Measurements from ENCODE around the gene INIP. TPM values are rescaled to one million over a fixed set of nuclear protein-coding genes. Genes with fewer than 3 reads are reported as not detected.
"Not testable (repeated sequence)": the region's sequence is repeated elsewhere in the genome, so short reads cannot be mapped to it uniquely, and the experiment has no call there.

The INIP gene
- polyA plus RNA-seq, 2 of the 4 experiments (the other 2 are of a cell fraction), result 20.7 to 40.0 TPM

GRCh38 chr9:112677040-112677439 lies 40.9 kb downstream of the INIP start:
- DNase-seq (ENCODE audit: low read depth in 1 of 2, low spot score in 1 of 2) (no peak), ATAC-seq (no peak), FAIRE-seq (no peak)
- H3K27ac ChIP-seq, result no peak overlapping the region
- H3K4me3 ChIP-seq, result no peak overlapping the region
- TF ChIP-seq KDM5A (IDR thresholded peaks at IDR 0.05) (no peak), PBX3 (IDR thresholded peaks at IDR 0.05) (no peak), HOXA7 (CRISPR knock-in tag; IDR thresholded peaks at IDR 0.05) (no peak), GATA3 (IDR thresholded peaks at IDR 0.05; ENCODE audit: borderline replicate concordance) (no peak), ZSCAN20 (CRISPR knock-in tag; IDR thresholded peaks at IDR 0.05) (no peak), FOXS1 (CRISPR knock-in tag; IDR thresholded peaks at IDR 0.05) (no peak), RARB (CRISPR knock-in tag; IDR thresholded peaks at IDR 0.05) (no peak)
- CTCF ChIA-PET, result no interaction called here
- POLR2A ChIA-PET, result no interaction called here
- H3K4me2 ChIP-seq, result no peak overlapping the region
- H3K9me3 ChIP-seq, result peaks cover 22% of the 10 kb centered on the region
- H3K4me1 ChIP-seq, result no peaks in the 10 kb centered on the region

DNA sequence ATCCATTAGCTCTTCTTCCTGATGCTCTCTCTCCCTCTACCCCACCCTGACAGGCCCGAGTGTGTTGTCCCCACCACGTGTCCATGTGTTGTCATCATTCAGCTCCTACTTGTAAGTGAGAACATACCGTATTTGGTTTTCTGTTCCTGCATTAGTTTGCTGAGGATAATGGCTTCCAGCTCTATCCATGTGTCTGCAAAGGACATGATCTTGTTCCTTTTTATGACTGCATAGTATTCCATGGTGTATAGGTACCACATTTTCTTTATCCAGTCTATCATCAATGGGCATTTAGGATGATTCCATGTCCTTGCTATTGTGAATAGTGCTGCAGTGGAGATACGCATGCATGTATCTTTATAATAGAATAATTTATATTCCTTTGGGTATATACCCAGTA lies 44.7 kb downstream of the INIP start:
- peaks cover 13% of the 10 kb centered on the region; the same call in 2 of the 3 replicates for H3K9me3 ChIP-seq
- H3K27ac ChIP-seq; H3K4me1 ChIP-seq; DNase-seq (ENCODE audit: low read depth in 1 of 2, low spot score in 1 of 2); FAIRE-seq; CTCF ChIA-PET; POLR2A ChIA-PET; ATAC-seq; H3K4me2 ChIP-seq; H3K4me3 ChIP-seq: not testable (repeated sequence)
- WGBS (ENCODE audit: missing lambda C conversion rate), result 48% methylated on average over 4 of the region's 4 CpGs

- Histone ChIP-seq H3K4me1 (no peaks in the 10 kb centered on the region), H3K9me3 (no peaks in the 10 kb centered on the region), H3K27ac (no peak overlapping the region), H3K4me3 (no peak overlapping the region), H3K4me2 (no peak overlapping the region)
- 86% methylated on average over 7 of the region's 7 CpGs for WGBS (ENCODE audit: missing lambda C conversion rate)
- CTCF ChIA-PET, result interaction anchor here (1.5 kb wide), 1 partner anchor 10 kb away, joined by 3 read pairs; no protein-coding TSS in a partner anchor
- DNase-seq (ENCODE audit: low read depth in 1 of 2, low spot score in 1 of 2) (no peak), FAIRE-seq (no peak), ATAC-seq (no peak)
- no peak for TF ChIP-seq MYC (IDR thresholded peaks at IDR 0.05; ENCODE audit: borderline replicate concordance, low read length)
- TF ChIP-seq, protein P1, sequence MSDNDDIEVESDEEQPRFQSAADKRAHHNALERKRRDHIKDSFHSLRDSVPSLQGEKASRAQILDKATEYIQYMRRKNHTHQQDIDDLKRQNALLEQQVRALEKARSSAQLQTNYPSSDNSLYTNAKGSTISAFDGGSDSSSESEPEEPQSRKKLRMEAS (IDR thresholded peaks at IDR 0.05), result no peak
- TF ChIP-seq MAFK (IDR thresholded peaks at IDR 0.05; ENCODE audit: partially characterized antibody), result no peak
- TF ChIP-seq PHF8 (IDR thresholded peaks at IDR 0.05; ENCODE audit: borderline replicate concordance, low read depth), result no peak
- POLR2A ChIA-PET, result no interaction called here
Measured at GRCh38 chr9:112670991-112671625, 46.8 kb downstream of the INIP start.

GRCh38 chr9:112669326-112669725 lies 48.6 kb downstream of the INIP start:
- H3K9me3 ChIP-seq, result no peaks in the 10 kb centered on the region
- H3K4me1 ChIP-seq, result no peaks in the 10 kb centered on the region
- FAIRE-seq (no peak), ATAC-seq (no peak), DNase-seq (ENCODE audit: low read depth in 1 of 2, low spot score in 1 of 2) (no peak)
- H3K4me3 ChIP-seq, result no peak overlapping the region
- CTCF ChIA-PET, result no interaction called here
- 95% methylated on average over 2 of the region's 2 CpGs for WGBS (ENCODE audit: missing lambda C conversion rate)
- TF ChIP-seq EP300 (IDR thresholded peaks at IDR 0.05), result no peak
- TF ChIP-seq HMGXB4 (CRISPR knock-in tag; IDR thresholded peaks at IDR 0.05; ENCODE audit: borderline replicate concordance), result no peak
- TF ChIP-seq CEBPB (IDR thresholded peaks at IDR 0.05), result no peak
- no peak for TF ChIP-seq ELK1 (IDR thresholded peaks at IDR 0.05; ENCODE audit: low read depth, low read length)
- TF ChIP-seq ZNF302 (CRISPR knock-in tag; IDR thresholded peaks at IDR 0.05), result no peak
- TF ChIP-seq, protein P2, sequence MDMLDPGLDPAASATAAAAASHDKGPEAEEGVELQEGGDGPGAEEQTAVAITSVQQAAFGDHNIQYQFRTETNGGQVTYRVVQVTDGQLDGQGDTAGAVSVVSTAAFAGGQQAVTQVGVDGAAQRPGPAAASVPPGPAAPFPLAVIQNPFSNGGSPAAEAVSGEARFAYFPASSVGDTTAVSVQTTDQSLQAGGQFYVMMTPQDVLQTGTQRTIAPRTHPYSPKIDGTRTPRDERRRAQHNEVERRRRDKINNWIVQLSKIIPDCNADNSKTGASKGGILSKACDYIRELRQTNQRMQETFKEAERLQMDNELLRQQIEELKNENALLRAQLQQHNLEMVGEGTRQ (IDR thresholded peaks at IDR 0.05), result no peak
- H3K4me2 ChIP-seq, result no peak overlapping the region
- H3K27ac ChIP-seq, result no peak overlapping the region
- POLR2A ChIA-PET, result interaction anchor here (0.6 kb wide), 1 partner anchor 12 kb away, joined by 7 read pairs; no protein-coding TSS in a partner anchor
